NCI-H2107 (cell line): ENCODE data around the gene RPUSD1.

Experiments used
- DNase-seq: peaks from one replicate; lab custom pipeline; 2025; lab: John Stamatoyannopoulos, UW

Gene RPUSD1

DNA sequence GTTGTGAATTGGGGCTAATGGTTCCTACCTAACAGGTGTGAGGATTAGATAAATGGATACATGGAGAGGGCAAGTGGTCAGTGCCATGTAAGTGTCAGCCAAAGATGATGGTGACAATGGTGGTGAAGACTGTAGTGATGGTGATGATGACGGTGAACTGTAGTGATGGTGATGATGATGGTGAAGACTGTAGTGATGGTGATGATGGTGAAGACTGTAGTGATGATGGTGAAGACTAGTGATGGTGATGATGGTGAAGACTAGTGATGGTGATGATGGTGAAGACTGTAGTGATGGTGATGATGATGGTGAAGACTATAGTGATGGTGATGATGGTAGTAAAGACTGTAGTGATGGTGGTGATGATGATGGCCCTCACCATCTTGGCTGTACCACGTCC, 30.4 kb upstream of the RPUSD1 start:
- no peak for DNase-seq

DNA sequence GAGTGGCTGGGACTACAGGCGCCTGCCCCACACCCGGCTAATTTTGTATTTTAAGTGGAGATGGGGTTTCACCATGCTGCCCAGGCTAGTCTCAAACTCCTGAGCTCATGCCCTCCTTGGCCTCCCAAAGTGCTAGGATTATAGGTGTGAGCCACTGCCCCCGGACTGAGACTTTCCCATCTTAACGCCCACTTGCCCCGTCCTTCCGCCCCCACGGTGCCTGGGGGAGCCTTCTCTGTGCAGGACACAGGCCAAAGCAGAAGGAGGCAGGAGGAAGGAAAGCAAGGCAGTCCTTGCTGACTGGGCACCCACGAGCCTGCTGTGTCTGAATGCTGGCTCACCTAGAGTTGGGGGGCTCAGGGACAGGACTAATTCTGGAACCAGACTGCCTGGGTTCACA, 30.0 kb upstream of the RPUSD1 start:
- no peak for DNase-seq

DNA sequence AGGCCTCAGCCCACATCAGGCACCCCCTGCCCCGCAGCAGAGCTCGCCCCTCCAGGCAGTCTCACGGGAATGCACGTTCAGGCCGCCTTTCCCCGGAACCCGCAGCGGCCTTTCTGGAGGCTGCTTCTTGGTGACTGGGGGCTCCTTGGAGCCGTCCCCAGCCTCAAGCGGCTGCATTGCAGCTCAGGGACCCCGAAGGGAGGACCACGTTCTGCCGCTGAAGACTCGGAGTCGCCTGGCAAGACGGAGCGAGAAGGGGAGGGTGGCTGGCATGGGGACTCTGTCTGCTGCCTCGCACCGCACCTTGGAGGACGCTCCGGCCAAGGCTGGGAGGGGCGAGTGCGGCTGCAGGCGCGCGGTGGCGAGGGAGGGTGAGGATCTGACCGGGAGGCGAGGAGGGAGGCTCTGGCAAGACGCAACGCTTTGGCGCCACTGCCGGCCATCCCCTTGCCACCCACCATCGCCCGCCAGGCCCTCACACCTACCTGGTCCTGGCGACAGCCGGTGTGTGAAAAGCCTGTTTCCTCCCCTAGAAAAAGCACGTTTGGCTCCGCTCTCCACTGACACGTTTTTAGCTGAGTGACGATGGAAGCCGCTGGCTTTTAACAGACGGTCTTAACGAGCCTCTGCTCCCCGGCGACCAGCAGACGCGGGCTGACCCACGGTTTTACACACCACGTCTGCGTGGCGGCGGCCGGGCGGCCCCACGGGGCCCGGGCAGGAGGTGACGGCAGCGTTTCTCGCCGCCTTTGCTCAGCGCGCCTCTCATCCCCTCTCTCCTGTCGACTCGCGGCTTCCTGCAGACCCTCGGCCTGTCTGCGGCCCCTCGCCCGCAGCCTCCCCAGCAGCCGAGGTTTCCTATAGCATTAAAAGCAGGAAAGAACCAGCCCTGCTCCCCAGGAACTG, 29.1 kb upstream of the RPUSD1 start:
- no peak for DNase-seq

- DNase-seq, result no peak
Observed at GRCh38 chr16:815861-816260, 27.7 kb upstream of the RPUSD1 start.

GRCh38 chr16:814974-815373, 26.8 kb upstream of the RPUSD1 start:
- no peak for DNase-seq

- DNase-seq, result no peak
Observed at GRCh38 chr16:813916-814412, 25.8 kb upstream of the RPUSD1 start.

DNA sequence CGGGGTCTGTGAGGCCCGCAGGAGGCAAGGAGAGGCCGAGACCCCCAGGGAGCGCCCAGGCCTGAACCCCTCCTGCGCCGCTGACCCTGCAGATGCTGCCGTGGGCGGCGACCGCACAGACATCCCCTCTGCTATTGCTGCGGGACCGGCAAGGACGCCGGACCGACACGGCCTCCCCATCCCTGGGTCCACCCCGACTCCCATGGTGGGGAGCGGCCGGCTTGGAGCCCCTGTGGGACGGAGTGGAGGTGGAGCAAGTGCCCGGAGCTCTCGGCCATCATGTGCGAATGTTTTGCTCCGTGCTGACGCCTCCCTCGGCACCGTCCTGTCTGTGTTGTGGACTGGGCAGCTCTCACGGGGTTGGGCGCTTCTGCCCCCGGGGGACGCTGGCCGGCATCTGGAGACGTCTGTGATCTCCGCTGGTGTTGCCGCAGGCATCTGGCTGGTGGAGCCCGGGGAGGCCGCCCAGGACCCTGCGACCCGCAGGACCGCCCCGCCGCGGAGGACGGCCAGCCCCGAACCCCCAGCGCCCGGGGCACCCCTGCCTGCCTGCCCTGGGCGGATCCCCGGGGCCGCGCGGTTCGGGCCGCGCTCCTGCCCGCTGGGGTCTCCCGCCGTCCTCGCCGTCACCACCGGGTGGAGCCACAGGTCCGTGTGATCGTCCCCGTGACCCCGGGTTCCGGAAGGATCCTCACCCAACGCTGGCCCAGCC, 25.2 kb upstream of the RPUSD1 start:
- DNase-seq, result no peak

DNA sequence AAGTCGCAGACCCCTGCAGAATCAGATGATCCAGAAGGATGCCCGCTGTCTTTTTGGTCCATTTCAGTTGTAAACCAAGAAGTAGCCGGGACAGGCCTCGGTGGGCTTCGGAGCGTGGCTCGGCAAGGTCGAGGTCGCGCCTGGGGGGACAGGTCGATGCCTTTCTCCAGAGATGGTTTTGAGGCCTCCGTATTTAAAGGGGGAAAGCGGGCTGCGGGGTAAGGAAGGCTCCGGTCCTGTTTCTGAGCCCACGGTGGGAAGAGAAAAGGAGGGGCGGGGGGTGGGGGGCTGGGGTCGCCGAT, 19.9 kb upstream of the RPUSD1 start:
- no peak for DNase-seq

- peak; percentile 32 for DNase-seq
Observed at GRCh38 chr16:807347-808084, 19.3 kb upstream of the RPUSD1 start.

DNA sequence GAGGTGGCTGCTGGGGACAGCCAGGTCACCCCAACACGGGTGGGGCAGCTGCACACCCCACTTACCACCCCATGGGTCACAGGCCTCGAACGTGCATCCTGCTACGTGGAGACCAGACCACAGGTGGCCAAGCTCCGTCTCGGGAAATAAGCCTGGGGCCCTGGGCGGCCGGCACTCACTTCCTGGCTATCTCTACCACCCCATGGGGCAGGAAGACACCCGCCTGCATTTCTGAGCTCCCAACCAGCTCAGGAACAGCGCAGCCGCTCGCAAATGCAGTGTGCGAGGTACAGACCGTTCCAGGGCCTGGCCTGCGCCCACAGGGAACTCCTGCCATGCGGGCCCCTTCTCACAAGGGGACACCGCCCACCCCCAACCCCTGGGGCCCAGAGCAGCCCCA, 17.3 kb upstream of the RPUSD1 start:
- no peak for DNase-seq

DNA sequence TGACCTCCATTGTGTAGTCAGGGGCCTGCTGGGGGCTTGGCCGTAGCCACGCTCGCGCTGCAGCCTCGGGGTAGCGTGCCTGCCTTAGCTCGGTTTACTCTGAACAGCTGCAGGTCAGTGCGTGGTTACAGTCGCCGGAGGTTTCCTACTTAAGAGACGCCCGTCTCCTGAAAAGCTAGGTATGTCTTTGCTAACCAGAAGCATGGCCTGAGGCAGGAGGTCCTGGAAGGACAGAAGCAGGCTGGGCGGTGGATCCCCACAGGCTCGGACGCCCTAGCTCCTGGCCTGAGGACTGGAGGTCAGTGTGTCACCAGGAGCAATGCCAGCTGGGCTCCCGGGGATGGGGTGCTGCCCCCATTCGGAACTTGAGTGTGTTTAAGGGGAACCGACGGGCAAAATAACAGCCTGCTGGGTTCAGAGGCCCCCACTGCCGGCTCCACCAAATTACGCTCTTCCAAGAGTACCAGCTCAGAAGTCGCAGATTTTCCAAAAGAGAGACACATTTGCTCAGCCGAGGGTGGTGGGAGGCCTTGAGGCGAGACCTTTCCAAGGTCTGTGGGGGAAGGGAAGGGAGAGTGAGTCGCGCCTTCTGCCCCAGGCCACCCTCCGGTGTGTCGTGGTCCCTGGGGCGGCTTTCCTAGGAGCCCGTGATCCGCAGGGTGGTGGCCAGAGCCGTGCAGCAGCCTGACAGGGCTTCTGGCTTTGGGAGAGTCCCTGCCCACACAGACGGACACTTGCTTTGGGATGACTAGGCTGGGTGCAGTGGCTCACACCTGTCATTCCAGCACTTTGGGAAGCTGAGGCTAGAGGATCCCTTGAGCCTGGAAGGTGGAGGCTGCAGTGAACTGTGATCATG, 16.2 kb upstream of the RPUSD1 start:
- no peak for DNase-seq

- no peak for DNase-seq
Observed at GRCh38 chr16:803754-804080, 15.5 kb upstream of the RPUSD1 start.

DNA sequence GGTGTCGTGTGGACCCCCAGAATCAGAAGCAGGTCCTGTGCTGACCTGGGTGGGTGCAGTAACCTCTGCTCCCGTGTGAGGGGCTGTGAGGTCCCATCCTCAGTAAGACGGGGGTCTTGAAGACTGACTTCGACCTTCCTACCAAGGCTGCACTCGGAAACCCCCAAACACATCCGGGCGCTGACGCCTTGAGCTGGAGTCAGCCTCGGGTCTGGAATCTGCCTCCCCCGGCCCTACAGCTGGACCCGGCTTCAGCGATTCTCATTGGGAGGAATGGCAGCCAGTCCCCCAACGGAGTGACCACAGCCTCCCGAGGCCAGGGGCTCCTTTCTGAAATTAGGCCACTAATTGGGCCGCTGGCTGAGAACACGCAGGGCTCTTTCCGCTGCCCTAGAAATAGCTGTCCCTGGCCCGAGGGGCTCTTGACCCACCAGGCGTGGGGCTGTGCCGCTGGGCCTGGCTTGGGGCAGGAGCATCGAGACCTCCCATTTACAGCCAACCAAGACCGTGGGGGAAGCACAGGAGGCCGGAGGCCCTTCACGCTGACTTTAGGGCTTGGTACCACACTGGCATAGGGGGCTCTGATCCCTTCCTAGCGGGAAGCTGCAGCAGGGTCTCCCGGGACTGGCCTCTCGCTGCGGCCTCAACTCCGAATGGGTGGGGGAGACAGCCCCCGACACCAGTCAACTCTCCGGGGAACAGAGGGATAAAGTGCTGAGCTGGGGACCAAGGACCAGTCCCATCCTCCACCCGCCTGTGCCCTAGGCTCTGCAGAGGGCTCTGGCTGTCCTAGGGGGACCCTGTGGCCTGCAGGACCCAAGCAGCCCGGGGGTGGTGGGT, 15.0 kb upstream of the RPUSD1 start:
- DNase-seq, result no peak

- no peak for DNase-seq
Observed at GRCh38 chr16:802461-802860, 14.3 kb upstream of the RPUSD1 start.

DNA sequence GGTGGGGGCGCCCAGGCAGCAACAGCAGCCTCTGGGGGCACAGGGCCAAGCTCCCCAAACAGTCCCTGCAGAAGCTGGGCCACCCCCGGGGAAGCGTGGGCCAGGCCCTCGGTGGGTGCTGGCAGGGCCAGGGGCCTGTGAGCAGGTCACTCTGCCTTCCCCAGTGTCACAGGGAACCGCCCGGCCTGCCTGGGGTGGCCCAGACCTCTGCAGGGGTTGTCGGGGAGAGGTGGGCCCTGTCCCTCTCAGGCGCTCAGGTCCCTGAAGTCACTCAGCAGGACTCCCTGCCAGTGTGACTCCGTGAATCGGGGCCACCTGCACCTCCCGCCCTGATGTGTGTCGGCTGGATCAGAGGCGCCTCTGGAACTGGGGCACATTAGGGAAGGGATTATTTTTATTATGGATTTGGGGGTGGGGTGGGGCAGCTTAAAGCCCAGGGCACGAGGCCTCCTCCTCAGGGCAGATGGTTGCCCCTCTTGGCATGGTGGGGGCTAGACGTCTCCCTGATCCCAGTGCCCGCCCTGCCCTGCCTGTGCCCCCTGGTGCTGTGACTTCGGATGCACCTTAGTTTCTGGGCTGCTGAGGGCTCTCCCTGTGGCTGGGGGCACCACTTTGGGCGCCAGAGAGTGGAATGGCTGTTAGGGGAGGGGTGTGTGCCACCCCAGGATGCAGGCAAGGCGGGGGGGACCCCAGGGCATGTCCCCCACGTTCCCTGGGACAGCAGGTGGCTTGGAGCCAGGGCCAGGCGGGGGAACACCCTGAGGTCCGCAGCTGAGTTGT, 13.6 kb upstream of the RPUSD1 start:
- DNase-seq, result no peak

GRCh38 chr16:800834-801511, 12.8 kb upstream of the RPUSD1 start:
- DNase-seq, result no peak

GRCh38 chr16:799948-800833, 12.0 kb upstream of the RPUSD1 start, which contains the start of gene GNG13:
GNG13 (minus strand) TSS chr16:800734; CDS start chr16:799077, 1,657 bp downstream.
- DNase-seq, result no peak
